GM23338 (cell line): ENCODE measurements around the gene CTNNA3. TPM values are rescaled to one million over a fixed set of nuclear protein-coding genes. Genes with fewer than 3 reads are reported as not detected.

ENCODE experiments used
- ATAC-seq: fragments of 200-7000 bp; cut with Tn5 transposase; 3 replicates; pipeline ENCODE4 v1.9.1; 2020
- DNase-seq: peaks from one replicate; pipeline ENCODE4 v3.0.0-alpha.2; 2015; ENCODE audit warnings: low spot score
- H2AFZ ChIP-seq: fragments of 200-600 bp; sonication (generic); 2 replicates; pipeline ENCODE4 v1.8.0; 2016; ENCODE audit warnings: antibody characterized with exemption, mild to moderate bottlenecking, moderate library complexity
- H3F3A ChIP-seq: fragments of 200-600 bp; sonication (generic); replicated peaks from 2 replicates; pipeline ENCODE4 v1.8.0; 2017; ENCODE audit warnings: antibody characterized with exemption, mixed run types, low read depth
- H3K27ac ChIP-seq: fragments of 200-600 bp; sonication (generic); 2 replicates; pipeline ENCODE4 v1.6.1; 2016; ENCODE audit warnings: low read depth
- H3K27me3 ChIP-seq: fragments of 200-600 bp; sonication (generic); 2 replicates; pipeline ENCODE4 v1.8.0; 2016; ENCODE audit warnings: mild to moderate bottlenecking, mixed run types, moderate library complexity; ENCODE audit not compliant: insufficient read depth
- H3K36me3 ChIP-seq: fragments of 200-600 bp; sonication (generic); 2 replicates; pipeline ENCODE4 v1.8.0; 2016; ENCODE audit warnings: mild to moderate bottlenecking; ENCODE audit not compliant: insufficient read depth
- H3K4me1 ChIP-seq: fragments of 200-600 bp; sonication (generic); 2 replicates; pipeline ENCODE4 v1.8.0; 2016; ENCODE audit warnings: mild to moderate bottlenecking, moderate library complexity; ENCODE audit not compliant: insufficient read depth
- H3K4me2 ChIP-seq: fragments of 200-600 bp; sonication (generic); 2 replicates; pipeline ENCODE4 v1.7.1; 2017; ENCODE audit warnings: mixed run types
- H3K4me3 ChIP-seq: fragments of 200-600 bp; sonication (generic); 2 replicates; pipeline ENCODE4 v1.6.1; 2016; ENCODE audit warnings: mixed run types
- H3K79me2 ChIP-seq: fragments of 200-600 bp; sonication (generic); replicated peaks from 2 replicates; pipeline ENCODE4 v1.8.0; 2017; ENCODE audit warnings: mild to moderate bottlenecking; ENCODE audit not compliant: insufficient read depth
- H3K9me2 ChIP-seq: fragments of 200-600 bp; sonication (generic); 2 replicates; pipeline ENCODE4 v1.8.0; 2017; ENCODE audit not compliant: insufficient read depth
- H4K20me1 ChIP-seq: fragments of 200-600 bp; sonication (generic); replicated peaks from 2 replicates; pipeline ENCODE4 v1.8.0; 2017; ENCODE audit warnings: mild to moderate bottlenecking; ENCODE audit not compliant: insufficient read depth
- H3K27ac Mint-ChIP-seq: 2 replicates; pipeline ENCODE4 v1.8.0; 2020; ENCODE audit warnings: inconsistent platforms, mild to moderate bottlenecking, moderate library complexity, mixed read lengths
- H3K27me3 Mint-ChIP-seq: 3 replicates; pipeline ENCODE4 v1.8.0; 2022; ENCODE audit warnings: low read depth, mild to moderate bottlenecking, moderate library complexity, mixed read lengths, inconsistent platforms; ENCODE audit not compliant: insufficient read depth, poor library complexity
- H3K36me3 Mint-ChIP-seq: 3 replicates; pipeline ENCODE4 v1.8.0; 2021; ENCODE audit warnings: low read depth, mild to moderate bottlenecking, inconsistent platforms, moderate library complexity, mixed read lengths
- H3K4me1 Mint-ChIP-seq: 3 replicates; pipeline ENCODE4 v1.8.0; 2020; ENCODE audit warnings: mild to moderate bottlenecking, inconsistent platforms, mixed read lengths
- H3K4me3 Mint-ChIP-seq: 3 replicates; pipeline ENCODE4 v1.8.0; 2021; ENCODE audit warnings: moderate library complexity, mild to moderate bottlenecking, inconsistent platforms, mixed read lengths
- H3K9me3 Mint-ChIP-seq: 3 replicates; pipeline ENCODE4 v1.8.0; 2020; ENCODE audit warnings: moderate library complexity, mild to moderate bottlenecking, inconsistent platforms, mixed read lengths
- CREB1 ChIP-seq: fragments of 250-450 bp; sonication (Bioruptor Pico); IDR thresholded peaks from 2 replicates; pipeline ENCODE4 v1.5.0; 2020; ENCODE audit warnings: low read depth, mild to moderate bottlenecking, moderate library complexity
- CTCF ChIP-seq, 2 experiments: fragments of 200-600 bp in 1 of 2; sonication (generic) in 1 of 2; conservative IDR thresholded peaks; 2 replicates each; pipeline versions ENCODE4 v1.5.1 to v1.6.1; 2016 to 2017; ENCODE audit warnings: antibody characterized with exemption in 2 of 2, low read depth in 2 of 2, mild to moderate bottlenecking in 2 of 2, moderate library complexity in 1 of 2
- EZH2 ChIP-seq: fragments of 200-600 bp; sonication (generic); IDR thresholded peaks from one replicate; pipeline ENCODE4 v1.8.0; 2017; ENCODE audit warnings: antibody characterized with exemption, mild to moderate bottlenecking, low read depth; ENCODE audit not compliant: unreplicated experiment
- JUNB ChIP-seq: IDR thresholded peaks from one replicate; pipeline ENCODE4 v1.6.1; 2016; ENCODE audit warnings: antibody characterized with exemption; ENCODE audit not compliant: unreplicated experiment
- POLR2AphosphoS5 ChIP-seq: IDR thresholded peaks from 2 replicates; pipeline ENCODE4 v1.6.1; 2016; ENCODE audit warnings: antibody characterized with exemption, low read depth
- STAT1 ChIP-seq: IDR thresholded peaks from one replicate; pipeline ENCODE4 v1.6.1; 2016; ENCODE audit warnings: antibody characterized with exemption; ENCODE audit not compliant: unreplicated experiment
- ZNF114 ChIP-seq: fragments of 250-450 bp; sonication (Bioruptor Pico); IDR thresholded peaks from 2 replicates; pipeline ENCODE4 v1.5.0; 2020; ENCODE audit warnings: mild to moderate bottlenecking, moderate library complexity
- polyA plus RNA-seq: library from polyadenylated mRNA; unstranded; fragments of >200 nt; fragmentation: Nextera tagmentation; extraction: Ambion mirVana; gene quantifications from 2 replicates; pipeline ENCODE4 v1.2.1, GENCODE V29; 2016
- total RNA-seq: library from RNA; depleted of rRNA; stranded (reverse); fragments of >200 nt; shearing (Covaris generic); gene quantifications from 2 replicates; pipeline ENCODE4 v1.2.3, GENCODE V29; 2014
- TF ChIP-seq, protein P1 (sequence below): IDR thresholded peaks from one replicate; pipeline ENCODE4 v1.6.1; 2018; ENCODE audit warnings: antibody characterized with exemption; ENCODE audit not compliant: unreplicated experiment
- TF ChIP-seq, protein P2 (sequence below): IDR thresholded peaks from 2 replicates; pipeline ENCODE4 v1.6.1; 2016; ENCODE audit warnings: antibody characterized with exemption

The CTNNA3 gene
- total and polyA plus RNA-seq, 2 experiments from 2014 or later: 0.71 to 3.3 TPM

GRCh38 chr10:66572700-66573099 lies 1123.3 kb downstream of the CTNNA3 start (continued):
- TF ChIP-seq POLR2AphosphoS5 (no peak), CTCF (conservative IDR thresholded peaks at IDR 0.05; ENCODE audit: low read depth in 2 of 2) (no peak), EZH2 (no peak)
- TF ChIP-seq, protein P1, sequence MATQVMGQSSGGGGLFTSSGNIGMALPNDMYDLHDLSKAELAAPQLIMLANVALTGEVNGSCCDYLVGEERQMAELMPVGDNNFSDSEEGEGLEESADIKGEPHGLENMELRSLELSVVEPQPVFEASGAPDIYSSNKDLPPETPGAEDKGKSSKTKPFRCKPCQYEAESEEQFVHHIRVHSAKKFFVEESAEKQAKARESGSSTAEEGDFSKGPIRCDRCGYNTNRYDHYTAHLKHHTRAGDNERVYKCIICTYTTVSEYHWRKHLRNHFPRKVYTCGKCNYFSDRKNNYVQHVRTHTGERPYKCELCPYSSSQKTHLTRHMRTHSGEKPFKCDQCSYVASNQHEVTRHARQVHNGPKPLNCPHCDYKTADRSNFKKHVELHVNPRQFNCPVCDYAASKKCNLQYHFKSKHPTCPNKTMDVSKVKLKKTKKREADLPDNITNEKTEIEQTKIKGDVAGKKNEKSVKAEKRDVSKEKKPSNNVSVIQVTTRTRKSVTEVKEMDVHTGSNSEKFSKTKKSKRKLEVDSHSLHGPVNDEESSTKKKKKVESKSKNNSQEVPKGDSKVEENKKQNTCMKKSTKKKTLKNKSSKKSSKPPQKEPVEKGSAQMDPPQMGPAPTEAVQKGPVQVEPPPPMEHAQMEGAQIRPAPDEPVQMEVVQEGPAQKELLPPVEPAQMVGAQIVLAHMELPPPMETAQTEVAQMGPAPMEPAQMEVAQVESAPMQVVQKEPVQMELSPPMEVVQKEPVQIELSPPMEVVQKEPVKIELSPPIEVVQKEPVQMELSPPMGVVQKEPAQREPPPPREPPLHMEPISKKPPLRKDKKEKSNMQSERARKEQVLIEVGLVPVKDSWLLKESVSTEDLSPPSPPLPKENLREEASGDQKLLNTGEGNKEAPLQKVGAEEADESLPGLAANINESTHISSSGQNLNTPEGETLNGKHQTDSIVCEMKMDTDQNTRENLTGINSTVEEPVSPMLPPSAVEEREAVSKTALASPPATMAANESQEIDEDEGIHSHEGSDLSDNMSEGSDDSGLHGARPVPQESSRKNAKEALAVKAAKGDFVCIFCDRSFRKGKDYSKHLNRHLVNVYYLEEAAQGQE: no peak

DNA sequence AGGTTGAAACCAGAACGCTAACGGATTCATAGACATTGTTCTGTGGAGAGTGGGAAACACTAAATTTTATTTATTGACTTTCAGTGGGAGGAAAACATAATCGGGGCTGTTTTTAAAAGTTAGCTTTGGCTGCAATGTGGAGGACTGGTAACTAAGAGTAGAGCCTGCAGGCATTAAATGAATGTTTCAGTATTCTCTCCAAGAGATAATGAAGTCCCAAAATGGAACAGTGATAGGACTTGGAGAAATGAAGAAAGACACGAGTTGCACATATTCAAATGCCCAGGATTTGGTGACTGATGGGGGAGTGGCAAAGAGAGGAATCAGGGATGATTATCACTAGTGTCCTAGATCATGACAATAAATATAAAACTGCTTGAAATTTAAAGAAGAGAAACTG lies 1130.0 kb downstream of the CTNNA3 start:
- no peak overlapping the region for H3K4me3 Mint-ChIP-seq
- 0 out of 2 replicates have a peak, but pooled peaks cover 2% of the 10 kb centered on the region for H3K9me2 ChIP-seq
- ATAC-seq (no peak), DNase-seq (no peak)
- no peak overlapping the region for H3K4me2 ChIP-seq
- no peaks in the 10 kb centered on the region for H3K36me3 ChIP-seq
- no peak overlapping the region; the same call in 1 of the 2 replicates for H2AFZ ChIP-seq
- no peaks in the 10 kb centered on the region for H3K36me3 Mint-ChIP-seq
- no peak overlapping the region for H3K4me3 ChIP-seq
- H3K27me3 Mint-ChIP-seq: no peaks in the 10 kb centered on the region
- no peaks in the 10 kb centered on the region; the same call in 1 of the 2 replicates for H3K4me1 ChIP-seq
- no peaks in the 10 kb centered on the region for H3K79me2 ChIP-seq
- no peaks in the 10 kb centered on the region for H3K9me3 Mint-ChIP-seq
- H3K27ac Mint-ChIP-seq: no peak overlapping the region
- no peaks in the 10 kb centered on the region for H4K20me1 ChIP-seq
- H3F3A ChIP-seq: no peaks in the 10 kb centered on the region
- peaks cover 10% of the 10 kb centered on the region; the same call in 2 of the 3 replicates for H3K4me1 Mint-ChIP-seq
- H3K27ac ChIP-seq: no peak overlapping the region
- no peaks in the 10 kb centered on the region for H3K27me3 ChIP-seq
- TF ChIP-seq JUNB (no peak), EZH2 (no peak), ZNF114 (CRISPR knock-in tag) (no peak), POLR2AphosphoS5 (no peak), CTCF (conservative IDR thresholded peaks at IDR 0.05; ENCODE audit: low read depth in 2 of 2) (no peak), STAT1 (no peak), CREB1 (no peak)
- TF ChIP-seq, protein P1: no peak
- TF ChIP-seq, protein P2, sequence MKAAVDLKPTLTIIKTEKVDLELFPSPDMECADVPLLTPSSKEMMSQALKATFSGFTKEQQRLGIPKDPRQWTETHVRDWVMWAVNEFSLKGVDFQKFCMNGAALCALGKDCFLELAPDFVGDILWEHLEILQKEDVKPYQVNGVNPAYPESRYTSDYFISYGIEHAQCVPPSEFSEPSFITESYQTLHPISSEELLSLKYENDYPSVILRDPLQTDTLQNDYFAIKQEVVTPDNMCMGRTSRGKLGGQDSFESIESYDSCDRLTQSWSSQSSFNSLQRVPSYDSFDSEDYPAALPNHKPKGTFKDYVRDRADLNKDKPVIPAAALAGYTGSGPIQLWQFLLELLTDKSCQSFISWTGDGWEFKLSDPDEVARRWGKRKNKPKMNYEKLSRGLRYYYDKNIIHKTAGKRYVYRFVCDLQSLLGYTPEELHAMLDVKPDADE: no peak
